HUES6 (cell line): ENCODE results near the gene BSN.

Source experiments
- H3K27ac ChIP-seq: 2 replicates; pipeline ENCODE4 v1.7.0; 2013; ENCODE audit warnings: low read depth, mild to moderate bottlenecking, low read length, inconsistent platforms
- H3K27me3 ChIP-seq: 2 replicates; pipeline ENCODE4 v1.6.1; 2013; ENCODE audit warnings: low read length; ENCODE audit not compliant: control insufficient read depth, insufficient read depth
- H3K36me3 ChIP-seq: 2 replicates; pipeline ENCODE4 v1.6.1; 2013; ENCODE audit warnings: low read length; ENCODE audit not compliant: control insufficient read depth, insufficient read depth
- H3K4me1 ChIP-seq: 2 replicates; pipeline ENCODE4 v1.6.1; 2013; ENCODE audit warnings: low read length; ENCODE audit not compliant: control insufficient read depth, insufficient read depth
- H3K4me3 ChIP-seq: 2 replicates; pipeline ENCODE4 v1.5.1; 2013; ENCODE audit warnings: low read depth, low read length
- H3K9ac ChIP-seq: one replicate; pipeline ENCODE4 v1.6.1; 2013; ENCODE audit warnings: mild to moderate bottlenecking, low read length
- H3K9me3 ChIP-seq: 2 replicates; pipeline ENCODE4 v1.6.1; 2013; ENCODE audit warnings: low read depth, low read length; ENCODE audit not compliant: control insufficient read depth, insufficient read depth

BSN gene

DNA sequence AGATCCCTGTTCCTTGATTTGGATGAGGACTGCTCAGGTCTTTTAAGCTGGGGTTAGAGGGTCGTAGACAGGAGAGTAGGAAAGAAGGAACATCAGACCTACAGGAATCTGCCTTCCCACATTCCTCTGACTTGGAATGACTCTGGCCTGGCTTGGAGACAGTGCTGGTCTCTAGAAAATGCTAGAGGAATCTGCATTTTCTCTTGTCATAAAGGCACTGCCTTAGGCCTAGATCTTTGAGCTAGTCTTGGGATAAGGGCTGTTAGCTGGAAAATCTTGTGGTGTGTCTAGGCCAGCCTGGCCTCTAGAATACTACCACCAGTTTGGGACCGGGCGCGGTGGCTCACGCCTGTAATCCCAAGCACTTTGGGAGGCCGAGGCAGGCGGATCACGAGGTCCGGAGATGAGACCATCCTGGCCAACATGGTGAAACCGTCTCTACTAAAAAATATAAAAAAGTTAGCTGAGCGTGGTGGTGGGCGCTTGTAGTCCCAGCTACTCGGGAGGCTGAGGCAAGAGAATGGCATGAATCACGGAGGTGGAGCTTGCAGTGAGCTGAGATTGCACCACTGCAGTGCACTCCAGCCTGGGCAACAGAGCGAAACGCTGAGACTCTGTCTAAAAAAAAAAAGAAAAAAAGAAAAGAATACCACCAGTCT, 17.3 kb upstream of the BSN start:
- H3K27me3 ChIP-seq = no peaks in the 10 kb centered on the region
- H3K4me1 ChIP-seq = peaks cover 26% of the 10 kb centered on the region
- H3K9me3 ChIP-seq = no peaks in the 10 kb centered on the region
- H3K9ac ChIP-seq = no peak overlapping the region
- H3K36me3 ChIP-seq = peaks cover 25% of the 10 kb centered on the region
- no peak overlapping the region for H3K4me3 ChIP-seq
- no peak overlapping the region for H3K27ac ChIP-seq

DNA sequence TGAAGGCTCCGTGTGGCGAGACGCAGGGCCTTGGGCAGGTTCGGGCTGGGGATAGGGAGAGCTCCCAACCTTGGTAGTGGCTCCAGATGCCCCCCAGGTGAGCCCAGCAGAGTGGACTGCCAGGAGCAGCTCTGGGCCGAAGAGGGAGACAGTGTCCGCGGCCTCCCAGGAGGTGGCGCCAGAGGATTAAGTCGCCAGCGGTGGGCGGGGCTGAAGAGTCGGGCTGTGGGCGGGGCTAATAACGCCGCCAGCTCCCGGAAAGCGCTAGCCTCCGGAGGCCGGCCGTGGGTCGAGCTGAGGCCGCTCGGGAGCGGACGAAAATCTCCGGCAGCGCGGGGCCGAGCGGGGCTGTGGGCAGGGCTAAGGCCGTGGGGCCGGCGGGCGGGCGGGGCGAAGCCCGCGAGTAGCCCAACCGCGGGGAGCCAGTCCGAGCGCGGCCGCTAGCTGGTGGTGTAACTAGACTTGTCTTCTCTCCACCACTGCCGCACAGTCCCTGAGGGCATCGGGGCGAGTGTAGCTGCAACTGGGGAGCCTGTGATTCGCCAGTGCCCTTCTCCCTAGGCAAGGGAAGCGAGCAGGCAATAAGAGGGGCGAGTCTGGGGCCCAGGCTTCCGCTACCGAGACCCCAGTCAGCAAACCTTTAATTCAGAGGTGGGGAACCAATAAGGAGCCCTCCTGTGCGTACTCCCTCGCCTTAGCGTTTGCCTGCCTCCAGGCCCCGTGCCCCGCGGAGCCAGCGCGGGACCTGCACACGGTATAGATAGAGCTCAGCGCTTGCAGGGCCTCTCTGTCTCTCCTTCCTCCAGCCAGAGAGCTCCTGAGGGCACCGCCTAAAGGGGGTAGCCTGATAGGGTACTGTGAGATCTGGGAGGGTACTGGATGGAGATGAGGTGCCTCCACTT, 14.4 kb upstream of the BSN start:
- no peaks in the 10 kb centered on the region; the same call in 1 of the 2 replicates for H3K9me3 ChIP-seq
- no peaks in the 10 kb centered on the region for H3K27me3 ChIP-seq
- 0 out of 2 replicates have a peak overlapping the region, but pooled peaks have one; percentile 5 for H3K27ac ChIP-seq
- 0 out of 2 replicates have a peak, but pooled peaks cover 4% of the 10 kb centered on the region for H3K36me3 ChIP-seq
- peak overlapping the region; percentile 83 for H3K4me3 ChIP-seq
- H3K9ac ChIP-seq = peak overlapping the region; percentile 59
- peaks cover 26% of the 10 kb centered on the region for H3K4me1 ChIP-seq

DNA sequence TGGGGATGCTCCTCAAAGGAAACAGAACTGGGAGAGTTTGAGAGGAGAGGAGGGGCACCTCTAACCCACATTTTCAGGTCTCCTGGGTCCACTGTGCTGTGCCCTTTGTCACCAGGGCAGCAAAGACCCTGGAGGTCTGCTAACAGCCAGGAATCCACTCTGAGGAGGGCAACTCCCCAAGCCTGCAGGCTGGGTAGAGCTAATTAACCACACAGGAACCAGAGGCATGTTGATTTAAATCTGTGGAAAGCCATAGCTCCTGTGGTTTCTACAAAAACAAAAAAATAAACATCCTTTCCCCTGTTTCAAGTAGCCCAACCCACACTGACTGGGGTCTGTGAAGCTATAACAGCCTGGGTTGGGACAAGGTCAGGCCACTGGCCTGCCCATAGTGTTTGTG, 2.2 kb upstream of the BSN start:
- Histone ChIP-seq H3K9ac (no peak overlapping the region), H3K27ac (no peak overlapping the region), H3K27me3 (peaks cover 24% of the 10 kb centered on the region), H3K9me3 (no peaks in the 10 kb centered on the region), H3K4me3 (no peak overlapping the region), H3K4me1 (peaks cover 8% of the 10 kb centered on the region; the same call in 1 of the 2 replicates), H3K36me3 (no peaks in the 10 kb centered on the region)

DNA sequence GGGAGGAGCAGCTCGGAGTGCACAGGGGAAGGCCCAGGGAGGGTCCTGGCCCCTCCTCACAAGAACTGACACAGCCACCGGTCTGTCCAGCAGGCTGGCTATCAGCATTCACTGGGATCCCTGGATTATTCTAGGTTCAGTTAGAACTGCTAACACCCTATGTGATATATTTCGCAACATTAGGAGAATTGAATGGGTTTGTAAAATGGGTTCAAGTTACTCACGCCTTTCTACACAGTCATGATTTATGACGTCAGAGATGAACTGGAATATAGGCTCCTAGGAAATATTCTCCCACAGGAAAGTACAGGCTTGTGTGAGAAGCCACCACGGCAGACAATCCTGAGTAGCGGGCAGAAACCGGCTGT, 969 bp upstream of the BSN start:
- H3K9ac ChIP-seq = peak overlapping the region; percentile 76
- H3K27ac ChIP-seq = no peak overlapping the region
- H3K4me1 ChIP-seq = peaks cover 8% of the 10 kb centered on the region; the same call in 1 of the 2 replicates
- H3K4me3 ChIP-seq = peak overlapping the region; percentile 96
- no peaks in the 10 kb centered on the region for H3K36me3 ChIP-seq
- no peaks in the 10 kb centered on the region for H3K9me3 ChIP-seq
- H3K27me3 ChIP-seq = peaks cover 25% of the 10 kb centered on the region

DNA sequence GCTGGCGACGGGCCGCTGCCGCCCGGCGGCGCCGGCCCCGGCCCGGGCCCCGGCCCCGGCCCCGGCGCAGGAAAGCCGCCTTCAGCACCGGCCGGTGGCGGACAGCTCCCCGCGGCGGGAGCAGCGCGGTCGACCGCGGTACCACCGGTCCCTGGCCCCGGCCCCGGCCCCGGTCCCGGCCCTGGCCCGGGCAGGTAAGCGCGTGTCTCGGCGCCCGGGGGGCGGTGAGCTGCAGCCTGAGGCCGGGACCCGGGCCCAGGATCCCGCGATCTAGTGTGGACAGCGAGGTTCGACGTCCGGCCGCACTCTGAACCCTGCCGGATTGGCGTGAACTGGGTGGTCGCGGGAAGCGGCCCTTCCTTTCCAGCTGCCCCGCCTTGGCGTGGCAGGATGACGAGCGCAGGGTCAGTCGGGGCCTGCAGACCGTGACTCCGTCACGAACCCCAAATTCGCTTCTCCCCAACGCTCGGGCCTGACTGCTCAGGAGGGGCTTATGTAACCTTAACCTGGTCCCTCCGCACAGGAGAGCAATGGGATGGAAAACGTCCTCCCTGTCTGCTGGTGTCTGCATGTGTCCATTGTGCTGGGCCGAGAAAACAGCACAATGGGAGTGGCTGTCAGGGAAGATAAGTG, 472 bp downstream of the BSN start:
- peak overlapping the region; percentile 65 for H3K4me3 ChIP-seq
- H3K27me3 ChIP-seq = peaks cover 25% of the 10 kb centered on the region
- no peak overlapping the region for H3K27ac ChIP-seq
- H3K4me1 ChIP-seq = peaks cover 8% of the 10 kb centered on the region; the same call in 1 of the 2 replicates
- H3K9ac ChIP-seq = no peak overlapping the region
- H3K36me3 ChIP-seq = no peaks in the 10 kb centered on the region
- no peaks in the 10 kb centered on the region for H3K9me3 ChIP-seq

DNA sequence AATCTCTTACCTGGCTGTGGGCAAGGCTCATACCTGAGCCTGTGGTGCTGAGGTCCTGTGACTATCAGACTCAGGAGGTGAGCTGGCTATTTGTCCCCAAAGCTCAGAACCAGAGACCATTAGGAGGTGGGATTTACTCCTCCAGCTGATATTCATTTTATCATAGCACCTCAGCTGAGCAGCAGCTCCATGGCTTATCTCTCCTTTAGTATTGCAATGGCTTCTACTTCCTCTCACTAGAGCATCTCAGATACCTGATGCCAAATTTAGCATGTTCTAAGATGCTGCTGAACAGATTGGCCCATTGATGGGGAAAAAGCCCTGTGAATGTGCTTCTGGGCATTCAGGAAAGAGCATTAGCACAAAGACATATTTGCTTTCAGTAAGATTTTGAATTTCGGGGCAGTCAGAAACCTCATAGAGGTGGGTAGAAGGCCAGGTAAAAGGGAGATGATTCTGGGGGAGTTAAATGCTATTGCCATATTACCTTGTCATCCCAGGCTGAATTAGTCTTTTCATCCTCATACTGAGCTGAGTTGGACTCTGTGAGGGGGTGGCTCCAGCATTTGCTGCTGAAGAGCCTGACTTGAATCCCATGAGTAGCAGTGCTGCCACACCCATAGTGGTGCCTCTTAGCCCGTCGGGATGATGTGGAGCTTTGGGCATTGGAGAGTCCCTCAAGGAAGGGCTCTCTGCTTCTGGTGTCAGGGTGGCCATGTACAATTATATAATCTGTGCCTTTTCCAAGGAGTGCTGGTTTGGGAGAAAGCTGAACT, 2.4 kb downstream of the BSN start:
- Histone ChIP-seq H3K4me3 (no peak overlapping the region), H3K9ac (no peak overlapping the region), H3K27me3 (peaks cover 25% of the 10 kb centered on the region), H3K36me3 (no peaks in the 10 kb centered on the region), H3K4me1 (peaks cover 8% of the 10 kb centered on the region; the same call in 1 of the 2 replicates), H3K9me3 (no peaks in the 10 kb centered on the region), H3K27ac (no peak overlapping the region)

DNA sequence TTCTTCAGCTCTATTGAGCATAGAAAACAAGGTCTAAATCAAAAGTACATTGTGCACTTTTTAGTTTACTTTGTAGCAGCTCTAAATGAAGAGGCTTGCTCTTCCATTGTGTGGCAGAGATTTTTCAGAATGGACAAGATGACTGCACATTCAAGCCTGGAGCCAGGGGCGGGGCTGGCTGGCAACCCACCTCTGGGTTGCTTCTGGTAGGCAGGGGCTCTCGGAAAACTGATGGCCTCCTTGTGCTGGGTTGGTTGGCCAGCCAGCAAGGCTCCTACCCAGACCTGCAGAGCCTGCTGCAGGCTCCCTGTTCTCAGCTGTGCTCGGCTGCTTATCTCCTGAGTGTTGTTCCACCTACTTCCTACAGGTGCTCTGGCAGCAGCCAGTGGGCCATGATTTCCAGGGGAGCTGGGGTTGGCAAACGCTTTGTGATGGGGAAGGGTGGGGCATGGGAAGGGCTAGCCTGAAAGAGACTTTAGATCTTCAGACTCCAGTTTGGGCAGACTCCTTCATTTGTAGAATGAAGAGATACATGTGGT, 8.8 kb downstream of the BSN start:
- no peaks in the 10 kb centered on the region for H3K4me1 ChIP-seq
- no peaks in the 10 kb centered on the region; the same call in 1 of the 2 replicates for H3K27me3 ChIP-seq
- H3K9ac ChIP-seq = no peak overlapping the region
- no peaks in the 10 kb centered on the region for H3K36me3 ChIP-seq
- H3K27ac ChIP-seq = no peak overlapping the region
- H3K9me3 ChIP-seq = no peaks in the 10 kb centered on the region
- H3K4me3 ChIP-seq = no peak overlapping the region

DNA sequence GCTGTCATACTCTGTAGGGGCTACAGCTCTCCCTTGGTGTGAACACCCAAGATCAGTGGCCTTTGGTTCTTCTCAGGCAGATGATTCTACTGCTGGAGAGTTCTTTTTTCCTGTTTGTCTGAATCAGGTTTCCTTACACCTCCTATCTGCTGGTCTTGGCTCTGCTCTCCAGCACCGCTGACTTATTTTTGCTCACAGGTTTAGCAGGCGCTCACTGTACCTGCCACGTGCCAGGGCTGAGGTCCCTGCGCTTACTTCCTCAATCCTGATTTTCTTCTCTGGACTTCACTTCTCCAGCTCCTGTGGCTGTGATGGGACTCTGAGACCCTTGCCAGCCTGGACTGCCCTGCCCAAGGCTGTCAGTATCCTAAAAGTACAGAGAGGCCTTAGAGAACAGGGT, 9.5 kb downstream of the BSN start:
- Histone ChIP-seq H3K9me3 (no peaks in the 10 kb centered on the region), H3K36me3 (no peaks in the 10 kb centered on the region), H3K27me3 (no peaks in the 10 kb centered on the region; the same call in 1 of the 2 replicates), H3K9ac (no peak overlapping the region), H3K4me3 (no peak overlapping the region), H3K4me1 (no peaks in the 10 kb centered on the region), H3K27ac (no peak overlapping the region)

DNA sequence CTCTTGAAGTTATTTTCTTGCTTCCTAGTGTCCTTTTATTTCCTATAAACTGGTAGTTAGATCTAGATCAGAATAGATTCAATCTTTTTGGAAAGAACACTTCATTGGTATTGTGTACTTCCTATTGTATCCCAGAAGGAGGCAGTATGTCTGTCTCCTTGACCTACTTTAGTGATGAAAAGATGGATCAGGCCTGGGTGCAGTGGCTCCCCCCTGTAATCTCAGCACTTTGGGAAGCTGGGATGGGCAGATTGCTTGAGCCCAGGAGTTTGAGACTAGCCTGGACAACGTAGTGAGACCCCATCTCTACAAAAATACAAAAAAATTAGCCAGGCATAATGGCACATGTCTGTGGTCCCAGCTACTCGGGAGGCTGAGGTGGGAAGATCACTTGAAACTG, 12.0 kb downstream of the BSN start:
- no peak overlapping the region for H3K4me3 ChIP-seq
- peaks cover 12% of the 10 kb centered on the region for H3K4me1 ChIP-seq
- H3K27me3 ChIP-seq = no peaks in the 10 kb centered on the region
- no peak overlapping the region for H3K9ac ChIP-seq
- H3K36me3 ChIP-seq = no peaks in the 10 kb centered on the region
- H3K27ac ChIP-seq = no peak overlapping the region
- no peaks in the 10 kb centered on the region for H3K9me3 ChIP-seq

DNA sequence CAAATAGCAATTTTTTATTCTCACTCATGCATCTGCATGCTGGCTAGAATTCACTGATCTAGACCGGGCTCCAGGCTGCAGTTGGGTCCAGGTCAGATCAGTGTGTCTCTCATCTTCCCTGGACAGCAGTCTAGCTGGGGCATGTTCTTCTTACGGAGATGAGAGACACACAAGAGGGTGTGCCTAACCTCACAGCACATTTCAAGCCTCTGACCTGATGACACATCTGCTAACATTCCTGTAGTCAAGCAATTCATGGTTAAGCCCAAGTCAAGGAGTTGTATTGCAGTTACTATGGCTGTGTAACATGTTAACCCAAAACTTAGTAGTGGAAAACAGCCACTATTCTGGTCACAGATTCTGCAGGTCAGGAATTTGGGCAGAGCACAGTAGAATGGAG, 13.1 kb downstream of the BSN start:
- Histone ChIP-seq H3K27ac (no peak overlapping the region), H3K9me3 (no peaks in the 10 kb centered on the region), H3K4me3 (no peak overlapping the region), H3K9ac (no peak overlapping the region), H3K36me3 (no peaks in the 10 kb centered on the region), H3K4me1 (peaks cover 12% of the 10 kb centered on the region), H3K27me3 (no peaks in the 10 kb centered on the region)
